SK-N-SH (cell line): Measurements from ENCODE around the gene ADGRE3. TPM values are rescaled to one million over a fixed set of nuclear protein-coding genes. Genes with fewer than 3 reads are reported as not detected.

Experiments
- CTCF ChIA-PET: fragments of 300-600, 350-600 bp; formaldehyde crosslinking; extraction: SDS; loops from one replicate; lab custom pipeline; 2021; lab: Yijun Ruan, JAX
- POLR2A ChIA-PET: fragments of 350-600 bp; sonication (Branson Sonifier 250); formaldehyde crosslinking; extraction: SDS; loops from one replicate; lab custom pipeline; 2020; ENCODE audit warnings: antibody characterized with exemption, inconsistent platforms; lab: Yijun Ruan, JAX
- DNase-seq: peaks from one replicate; pipeline ENCODE4 v3.0.0; 2012
- H2AFZ ChIP-seq: fragments of 200-600 bp; sonication (generic); 2 replicates; pipeline ENCODE4 v1.8.1; 2016; ENCODE audit warnings: antibody characterized with exemption, mild to moderate bottlenecking, low read depth
- H3F3A ChIP-seq: fragments of 200-600 bp; sonication (generic); replicated peaks from 2 replicates; pipeline ENCODE3; 2016; ENCODE audit warnings: antibody characterized with exemption, mild to moderate bottlenecking; ENCODE audit not compliant: insufficient read depth
- H3K27ac ChIP-seq, 2 experiments: fragments of 200-500 bp in 1 of 2; fragments of 200-600 bp in 1 of 2; sonication (Bioruptor generic) in 1 of 2; sonication (generic), shearing (Covaris generic) in 1 of 2; 2 replicates each; pipeline versions ENCODE4 v1.5.1 to v1.6.1; 2014 to 2016; ENCODE audit warnings: low read depth in 2 of 2, inconsistent platforms in 1 of 2, low read length in 1 of 2, mild to moderate bottlenecking in 1 of 2, mixed read lengths in 1 of 2
- H3K27me3 ChIP-seq: fragments of 200-600 bp; sonication (generic), shearing (Covaris generic); 2 replicates; pipeline ENCODE4 v1.6.1; 2016; ENCODE audit warnings: mixed run types; ENCODE audit not compliant: insufficient read depth
- H3K36me3 ChIP-seq, 2 experiments: fragments of 200-500 bp in 1 of 2; fragments of 200-600 bp in 1 of 2; sonication (Bioruptor generic) in 1 of 2; sonication (generic) in 1 of 2; replicated peaks in 1 of 2; 2 replicates each; pipeline versions ENCODE3 to v1.5.1; 2014 to 2016; ENCODE audit warnings: low read length in 1 of 2, mild to moderate bottlenecking in 1 of 2; ENCODE audit not compliant: insufficient read depth in 2 of 2, control insufficient read depth in 1 of 2
- H3K4me1 ChIP-seq, 2 experiments: fragments of 200-500 bp in 1 of 2; fragments of 200-600 bp in 1 of 2; sonication (Bioruptor generic) in 1 of 2; sonication (generic), shearing (Covaris generic) in 1 of 2; 2 replicates each; pipeline versions ENCODE4 v1.5.1 to v1.6.1; 2014 to 2016; ENCODE audit warnings: low read depth in 1 of 2, low read length in 1 of 2, mixed run types in 1 of 2; ENCODE audit not compliant: insufficient read depth in 2 of 2, control insufficient read depth in 1 of 2
- H3K4me2 ChIP-seq: fragments of 200-600 bp; sonication (generic), shearing (Covaris generic); 2 replicates; pipeline ENCODE4 v1.6.1; 2017; ENCODE audit warnings: mixed run types
- H3K4me3 ChIP-seq, 2 experiments: fragments of 200-500 bp in 1 of 2; fragments of 200-600 bp in 1 of 2; sonication (Bioruptor generic) in 1 of 2; sonication (generic), shearing (Covaris generic) in 1 of 2; 2 replicates each; pipeline versions ENCODE4 v1.5.1 to v1.8.1; 2014 to 2016; ENCODE audit warnings: low read depth in 2 of 2, inconsistent platforms in 1 of 2, low read length in 1 of 2, mild to moderate bottlenecking in 1 of 2, mixed read lengths in 1 of 2, moderate library complexity in 1 of 2
- H3K79me2 ChIP-seq: fragments of 200-600 bp; sonication (generic); 2 replicates; pipeline ENCODE4 v1.8.1; 2017; ENCODE audit warnings: mild to moderate bottlenecking; ENCODE audit not compliant: insufficient read depth
- H3K9ac ChIP-seq: fragments of 200-600 bp; sonication (generic); 2 replicates; pipeline ENCODE4 v1.6.1; 2017; ENCODE audit warnings: mixed run types
- H3K9me2 ChIP-seq: fragments of 200-600 bp; sonication (generic); 2 replicates; pipeline ENCODE4 v1.6.1; 2017; ENCODE audit warnings: mixed run types
- H3K9me3 ChIP-seq: fragments of 200-600 bp; sonication (generic); 2 replicates; pipeline ENCODE4 v1.6.1; 2017; ENCODE audit warnings: mixed run types, mild to moderate bottlenecking, moderate library complexity
- H4K20me1 ChIP-seq: fragments of 200-600 bp; sonication (generic); 2 replicates; pipeline ENCODE4 v1.6.1; 2017; ENCODE audit warnings: mild to moderate bottlenecking, mixed run types; ENCODE audit not compliant: insufficient read depth
- CHD2 ChIP-seq: fragments of 150-350 bp; IDR thresholded peaks from 2 replicates; pipeline ENCODE4 v1.6.1; 2018; ENCODE audit warnings: low read length; ENCODE audit not compliant: partially characterized antibody
- ELF1 ChIP-seq: IDR thresholded peaks from 2 replicates; pipeline ENCODE4 v1.4.0; 2012
- EP300 ChIP-seq, 2 experiments: IDR thresholded peaks; 2 replicates each; pipeline versions ENCODE4 v1.4.0 to v1.6.1; 2012; ENCODE audit warnings: borderline replicate concordance in 1 of 2, low read depth in 1 of 2, low read length in 1 of 2
- FOSL2 ChIP-seq: IDR thresholded peaks from 2 replicates; pipeline ENCODE4 v1.4.0; 2012; ENCODE audit warnings: low read depth, mild to moderate bottlenecking, moderate library complexity, borderline replicate concordance
- FOXJ3 ChIP-seq: sonication (generic); formaldehyde crosslinking; IDR thresholded peaks from 2 replicates; pipeline ENCODE4 v1.5.1; 2020; ENCODE audit warnings: mild to moderate bottlenecking, missing genetic modification reagents
- FOXM1 ChIP-seq: IDR thresholded peaks from 2 replicates; pipeline ENCODE4 v1.4.0; 2012; ENCODE audit warnings: low read depth, mild to moderate bottlenecking
- GABPA ChIP-seq: IDR thresholded peaks from 2 replicates; pipeline ENCODE4 v1.4.0; 2012; ENCODE audit warnings: low read depth, mild to moderate bottlenecking
- GATA2 ChIP-seq: sonication (generic); formaldehyde crosslinking; IDR thresholded peaks from 2 replicates; pipeline ENCODE4 v1.5.0; 2020; ENCODE audit warnings: mild to moderate bottlenecking, missing genetic modification reagents
- MEF2A ChIP-seq: IDR thresholded peaks from 2 replicates; pipeline ENCODE4 v1.4.0; 2012; ENCODE audit warnings: low read depth, borderline replicate concordance
- MXI1 ChIP-seq: IDR thresholded peaks from 2 replicates; pipeline ENCODE4 v1.6.1; 2012; ENCODE audit warnings: mild to moderate bottlenecking, low read depth, low read length, improper control_type of control experiment
- NFIC ChIP-seq: IDR thresholded peaks from 2 replicates; pipeline ENCODE4 v1.4.0; 2012; ENCODE audit warnings: borderline replicate concordance
- NRF1 ChIP-seq: IDR thresholded peaks from 2 replicates; pipeline ENCODE4 v1.6.1; 2012; ENCODE audit warnings: low read depth, mild to moderate bottlenecking, low read length
- RAD21 ChIP-seq: IDR thresholded peaks from 2 replicates; pipeline ENCODE4 v1.6.1; 2012; ENCODE audit warnings: mild to moderate bottlenecking, low read length
- RCOR1 ChIP-seq: fragments of 150-350 bp; IDR thresholded peaks from 2 replicates; pipeline ENCODE4 v1.6.1; 2017; ENCODE audit warnings: antibody characterized with exemption, low read length
- RFX5 ChIP-seq: IDR thresholded peaks from 2 replicates; pipeline ENCODE4 v1.6.1; 2012; ENCODE audit warnings: mild to moderate bottlenecking, improper control_type of control experiment, low read length
- SIN3A ChIP-seq: IDR thresholded peaks from 2 replicates; pipeline ENCODE4 v1.6.1; 2012; ENCODE audit warnings: low read depth, mild to moderate bottlenecking, low read length, moderate library complexity, borderline replicate concordance
- SMC3 ChIP-seq: IDR thresholded peaks from 2 replicates; pipeline ENCODE4 v1.6.1; 2012; ENCODE audit warnings: low read depth, low read length, improper control_type of control experiment
- TAF1 ChIP-seq: IDR thresholded peaks from 2 replicates; pipeline ENCODE4 v1.6.1; 2012; ENCODE audit warnings: low read depth, mild to moderate bottlenecking, low read length, moderate library complexity, borderline replicate concordance
- TCF12 ChIP-seq: IDR thresholded peaks from 2 replicates; pipeline ENCODE4 v1.4.0; 2012
- TEAD4 ChIP-seq: IDR thresholded peaks from 2 replicates; pipeline ENCODE4 v1.4.0; 2012; ENCODE audit warnings: mild to moderate bottlenecking, borderline replicate concordance; ENCODE audit not compliant: insufficient read depth
- YY1 ChIP-seq: IDR thresholded peaks from 2 replicates; pipeline ENCODE4 v1.4.0; 2012; ENCODE audit warnings: low read depth, mild to moderate bottlenecking
- WGBS: methylation state at CpG from one replicate; pipeline ENCODE4 v1.1.6; 2017; ENCODE audit warnings: low lambda C conversion rate; 5-methylcytosine and 5-hydroxymethylcytosine counted together
- polyA plus RNA-seq, 3 experiments: library from polyadenylated mRNA; depleted of rRNA; stranded (reverse); fragments of >200 nt; gene quantifications; 2 replicates each; pipeline ENCODE4 v1.2.3, GENCODE V29; 2012
- TF ChIP-seq, protein P1 (sequence below): IDR thresholded peaks from 2 replicates; pipeline ENCODE4 v1.6.1; 2012; ENCODE audit warnings: mild to moderate bottlenecking, low read depth, low read length, moderate library complexity
- TF ChIP-seq, protein P2 (sequence below): fragments of 200-600 bp; sonication (generic); IDR thresholded peaks from 2 replicates; pipeline ENCODE4 v1.6.1; 2017; ENCODE audit warnings: antibody characterized with exemption, mild to moderate bottlenecking, moderate library complexity
- TF ChIP-seq, protein P3 (sequence below): IDR thresholded peaks from 2 replicates; pipeline ENCODE4; 2012

ADGRE3 gene
- polyA plus RNA-seq, 1 of the 3 experiments (the other 2 are of a cell fraction): not detected

DNA sequence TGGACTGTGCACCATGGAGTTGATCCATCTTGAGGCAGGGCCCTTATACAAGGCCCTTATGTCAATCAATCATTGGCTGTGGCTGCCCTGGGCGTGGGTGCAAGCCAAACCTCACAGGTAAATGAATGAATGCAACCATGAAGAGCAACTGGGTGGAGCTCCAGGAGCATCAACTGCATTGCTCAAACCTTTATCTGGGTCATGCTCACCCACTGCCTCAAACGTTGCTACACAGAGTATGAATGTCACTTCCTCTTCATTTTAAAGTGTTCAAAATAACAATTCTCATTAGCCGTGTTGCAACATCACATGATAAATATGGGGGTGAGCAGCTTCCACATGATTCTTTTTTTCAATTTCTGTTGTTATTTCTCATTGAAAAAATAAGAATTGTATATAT lies 8.8 kb upstream of the ADGRE3 start:
- H3K4me1 ChIP-seq: no peaks in the 10 kb centered on the region
- ChIA-PET CTCF (interaction anchor here (1.0 to 10.2 kb wide), 3 partner anchors 10 to 111 kb away, joined by 3 to 123 read pairs (median 21); partner anchors contain the start of genes ADGRE3 and NDUFB7), POLR2A (no interaction called here)
- no peaks in the 10 kb centered on the region for H3K9me2 ChIP-seq
- H4K20me1 ChIP-seq: no peaks in the 10 kb centered on the region
- 10% methylated on average over 2 of the region's 3 CpGs for WGBS
- H3K4me2 ChIP-seq: no peak overlapping the region
- no peak overlapping the region for H3K4me3 ChIP-seq
- H3K36me3 ChIP-seq: no peaks in the 10 kb centered on the region
- no peak overlapping the region for H2AFZ ChIP-seq
- no peak for DNase-seq
- no peak overlapping the region for H3K9ac ChIP-seq
- H3F3A ChIP-seq: peaks cover 2% of the 10 kb centered on the region
- H3K79me2 ChIP-seq: no peaks in the 10 kb centered on the region
- peaks cover 21% of the 10 kb centered on the region; the same call in 1 of the 2 replicates for H3K27me3 ChIP-seq
- no peaks in the 10 kb centered on the region for H3K9me3 ChIP-seq
- TF ChIP-seq, protein P1, sequence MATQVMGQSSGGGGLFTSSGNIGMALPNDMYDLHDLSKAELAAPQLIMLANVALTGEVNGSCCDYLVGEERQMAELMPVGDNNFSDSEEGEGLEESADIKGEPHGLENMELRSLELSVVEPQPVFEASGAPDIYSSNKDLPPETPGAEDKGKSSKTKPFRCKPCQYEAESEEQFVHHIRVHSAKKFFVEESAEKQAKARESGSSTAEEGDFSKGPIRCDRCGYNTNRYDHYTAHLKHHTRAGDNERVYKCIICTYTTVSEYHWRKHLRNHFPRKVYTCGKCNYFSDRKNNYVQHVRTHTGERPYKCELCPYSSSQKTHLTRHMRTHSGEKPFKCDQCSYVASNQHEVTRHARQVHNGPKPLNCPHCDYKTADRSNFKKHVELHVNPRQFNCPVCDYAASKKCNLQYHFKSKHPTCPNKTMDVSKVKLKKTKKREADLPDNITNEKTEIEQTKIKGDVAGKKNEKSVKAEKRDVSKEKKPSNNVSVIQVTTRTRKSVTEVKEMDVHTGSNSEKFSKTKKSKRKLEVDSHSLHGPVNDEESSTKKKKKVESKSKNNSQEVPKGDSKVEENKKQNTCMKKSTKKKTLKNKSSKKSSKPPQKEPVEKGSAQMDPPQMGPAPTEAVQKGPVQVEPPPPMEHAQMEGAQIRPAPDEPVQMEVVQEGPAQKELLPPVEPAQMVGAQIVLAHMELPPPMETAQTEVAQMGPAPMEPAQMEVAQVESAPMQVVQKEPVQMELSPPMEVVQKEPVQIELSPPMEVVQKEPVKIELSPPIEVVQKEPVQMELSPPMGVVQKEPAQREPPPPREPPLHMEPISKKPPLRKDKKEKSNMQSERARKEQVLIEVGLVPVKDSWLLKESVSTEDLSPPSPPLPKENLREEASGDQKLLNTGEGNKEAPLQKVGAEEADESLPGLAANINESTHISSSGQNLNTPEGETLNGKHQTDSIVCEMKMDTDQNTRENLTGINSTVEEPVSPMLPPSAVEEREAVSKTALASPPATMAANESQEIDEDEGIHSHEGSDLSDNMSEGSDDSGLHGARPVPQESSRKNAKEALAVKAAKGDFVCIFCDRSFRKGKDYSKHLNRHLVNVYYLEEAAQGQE: no peak
- TF ChIP-seq MEF2A (no peak), RFX5 (no peak), EP300 (IDR thresholded peaks at IDR 0.05; ENCODE audit: borderline replicate concordance in 1 of 2, low read depth in 1 of 2, low read length in 1 of 2) (no peak), GATA2 (CRISPR knock-in tag) (no peak), SMC3 (no peak), FOXM1 (no peak), GABPA (no peak), TAF1 (no peak), TEAD4 (no peak)
- TF ChIP-seq, protein P2, sequence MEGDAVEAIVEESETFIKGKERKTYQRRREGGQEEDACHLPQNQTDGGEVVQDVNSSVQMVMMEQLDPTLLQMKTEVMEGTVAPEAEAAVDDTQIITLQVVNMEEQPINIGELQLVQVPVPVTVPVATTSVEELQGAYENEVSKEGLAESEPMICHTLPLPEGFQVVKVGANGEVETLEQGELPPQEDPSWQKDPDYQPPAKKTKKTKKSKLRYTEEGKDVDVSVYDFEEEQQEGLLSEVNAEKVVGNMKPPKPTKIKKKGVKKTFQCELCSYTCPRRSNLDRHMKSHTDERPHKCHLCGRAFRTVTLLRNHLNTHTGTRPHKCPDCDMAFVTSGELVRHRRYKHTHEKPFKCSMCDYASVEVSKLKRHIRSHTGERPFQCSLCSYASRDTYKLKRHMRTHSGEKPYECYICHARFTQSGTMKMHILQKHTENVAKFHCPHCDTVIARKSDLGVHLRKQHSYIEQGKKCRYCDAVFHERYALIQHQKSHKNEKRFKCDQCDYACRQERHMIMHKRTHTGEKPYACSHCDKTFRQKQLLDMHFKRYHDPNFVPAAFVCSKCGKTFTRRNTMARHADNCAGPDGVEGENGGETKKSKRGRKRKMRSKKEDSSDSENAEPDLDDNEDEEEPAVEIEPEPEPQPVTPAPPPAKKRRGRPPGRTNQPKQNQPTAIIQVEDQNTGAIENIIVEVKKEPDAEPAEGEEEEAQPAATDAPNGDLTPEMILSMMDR: no peak
- H3K27ac ChIP-seq: no peak overlapping the region

DNA sequence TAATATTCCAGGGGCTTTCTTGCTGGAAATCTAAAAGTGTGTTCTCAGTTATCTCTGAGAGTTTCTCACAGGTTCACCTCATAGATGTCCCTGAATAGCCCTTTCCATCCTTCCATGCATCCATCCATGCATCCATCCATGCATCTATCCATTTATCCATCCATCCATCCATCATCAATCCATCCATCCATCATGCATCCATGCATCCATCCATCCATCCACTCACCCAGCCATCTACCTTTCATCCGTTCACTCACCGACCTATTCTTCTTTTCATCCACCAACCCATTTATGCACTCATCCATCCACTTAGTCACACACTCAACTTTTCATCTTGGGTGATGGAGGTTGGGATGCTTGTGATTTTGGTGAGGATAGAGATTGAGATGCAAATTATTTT lies 7.4 kb upstream of the ADGRE3 start:
- H3K36me3 ChIP-seq: no peaks in the 10 kb centered on the region
- no peaks in the 10 kb centered on the region for H3K4me1 ChIP-seq
- no peak for DNase-seq
- no peaks in the 10 kb centered on the region for H3K79me2 ChIP-seq
- 3% methylated on average over 2 of the region's 2 CpGs for WGBS
- H2AFZ ChIP-seq: no peak overlapping the region
- POLR2A ChIA-PET: no interaction called here
- H3K4me2 ChIP-seq: no peak overlapping the region
- H3K9ac ChIP-seq: no peak overlapping the region
- no peaks in the 10 kb centered on the region for H3K9me3 ChIP-seq
- CTCF ChIA-PET: no interaction called here
- H3F3A ChIP-seq: no peaks in the 10 kb centered on the region
- H3K27ac ChIP-seq: no peak overlapping the region
- no peak overlapping the region for H3K4me3 ChIP-seq
- no peaks in the 10 kb centered on the region for H3K9me2 ChIP-seq
- peaks cover 34% of the 10 kb centered on the region; the same call in 1 of the 2 replicates for H3K27me3 ChIP-seq
- no peaks in the 10 kb centered on the region for H4K20me1 ChIP-seq
- TF ChIP-seq RCOR1 (no peak), FOSL2 (no peak), MXI1 (no peak), YY1 (no peak), NRF1 (no peak), FOXJ3 (CRISPR knock-in tag) (no peak), CHD2 (no peak), EP300 (IDR thresholded peaks at IDR 0.05; ENCODE audit: borderline replicate concordance in 1 of 2, low read depth in 1 of 2, low read length in 1 of 2) (no peak), NFIC (no peak), TCF12 (no peak), RAD21 (no peak), FOXM1 (no peak), ELF1 (no peak), SIN3A (no peak)
- TF ChIP-seq, protein P3, sequence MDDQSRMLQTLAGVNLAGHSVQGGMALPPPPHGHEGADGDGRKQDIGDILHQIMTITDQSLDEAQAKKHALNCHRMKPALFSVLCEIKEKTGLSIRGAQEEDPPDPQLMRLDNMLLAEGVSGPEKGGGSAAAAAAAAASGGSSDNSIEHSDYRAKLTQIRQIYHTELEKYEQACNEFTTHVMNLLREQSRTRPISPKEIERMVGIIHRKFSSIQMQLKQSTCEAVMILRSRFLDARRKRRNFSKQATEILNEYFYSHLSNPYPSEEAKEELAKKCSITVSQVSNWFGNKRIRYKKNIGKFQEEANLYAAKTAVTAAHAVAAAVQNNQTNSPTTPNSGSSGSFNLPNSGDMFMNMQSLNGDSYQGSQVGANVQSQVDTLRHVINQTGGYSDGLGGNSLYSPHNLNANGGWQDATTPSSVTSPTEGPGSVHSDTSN: no peak
